GDM1 (cell line): ENCODE data around the gene TBC1D12.
"Not testable (repeated sequence)": the region's sequence is repeated elsewhere in the genome, so short reads cannot be mapped to it uniquely, and the experiment has no call there.

Experiments used
- DNase-seq: peaks from one replicate; lab custom pipeline; 2025; lab: John Stamatoyannopoulos, UW

Gene TBC1D12

GRCh38 chr10:94402204-94402842 is at the start of gene TBC1D12:
Gene TBC1D12, plus strand, starts transcription at chr10:94402541. Its CDS starts 73 bp downstream, at chr10:94402614.
- DNase-seq, result peak; percentile 78

- no peak for DNase-seq
Observed at GRCh38 chr10:94353336-94353735, 49.0 kb upstream of the TBC1D12 start.

- DNase-seq, result no peak
Observed at GRCh38 chr10:94355841-94356240, 46.5 kb upstream of the TBC1D12 start.

- DNase-seq, result no peak
Observed at GRCh38 chr10:94357193-94357592, 45.1 kb upstream of the TBC1D12 start.

DNA sequence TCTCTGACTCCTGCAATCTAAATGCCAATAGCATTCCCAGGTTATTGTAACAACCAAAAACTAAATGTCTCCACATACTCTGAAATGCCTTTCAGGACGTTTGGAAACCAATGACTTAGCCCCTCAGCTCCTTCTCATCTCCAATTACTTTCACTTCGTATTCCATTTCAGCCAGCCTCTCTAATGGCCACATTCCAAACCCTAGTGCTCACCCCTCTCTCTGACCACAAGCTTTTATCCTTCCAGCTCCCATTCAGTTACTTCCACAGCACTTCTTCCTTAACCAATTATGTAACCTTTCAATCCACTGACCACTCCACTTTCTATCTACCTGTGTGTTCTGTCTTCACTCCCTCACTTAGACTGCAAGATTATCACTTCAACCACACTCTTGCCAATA is 43.9 kb upstream of the TBC1D12 start:
- DNase-seq, result no peak

DNA sequence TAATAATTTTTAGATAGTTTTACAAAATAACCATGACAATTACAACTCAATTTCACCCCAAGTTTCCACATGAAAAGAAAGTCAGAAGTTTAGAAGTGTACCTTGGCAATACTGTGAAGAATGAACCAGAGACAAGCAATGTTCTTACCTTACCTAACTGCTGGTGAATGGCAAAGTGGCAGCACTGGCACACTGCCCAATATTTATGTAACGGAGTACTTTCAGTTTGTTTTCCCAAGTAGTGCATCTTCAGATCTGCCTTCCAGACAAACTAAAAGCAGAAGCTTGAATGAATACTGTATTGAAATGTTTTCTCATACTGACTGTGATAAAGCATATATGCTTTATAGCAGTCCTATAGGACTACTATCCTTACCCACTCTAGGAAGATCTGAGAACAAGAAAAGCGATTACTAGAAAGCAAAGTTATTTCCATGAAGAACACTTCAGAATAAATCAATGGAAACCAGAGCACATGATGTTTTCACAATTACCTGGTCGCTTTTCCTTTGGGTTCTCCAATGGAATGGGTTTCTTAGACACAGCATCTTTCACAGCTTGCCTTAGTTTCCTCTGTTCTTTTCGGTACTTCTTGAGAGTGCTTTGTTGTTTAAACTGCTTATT is 41.1 kb upstream of the TBC1D12 start:
- DNase-seq, result no peak

- DNase-seq, result peak; percentile 89
Observed at GRCh38 chr10:94362360-94363250, 39.7 kb upstream of the TBC1D12 start, which contains the start of gene NOC3L. Gene NOC3L, minus strand, starts transcription at chr10:94362939. Its CDS starts 101 bp downstream, at chr10:94362838.

DNA sequence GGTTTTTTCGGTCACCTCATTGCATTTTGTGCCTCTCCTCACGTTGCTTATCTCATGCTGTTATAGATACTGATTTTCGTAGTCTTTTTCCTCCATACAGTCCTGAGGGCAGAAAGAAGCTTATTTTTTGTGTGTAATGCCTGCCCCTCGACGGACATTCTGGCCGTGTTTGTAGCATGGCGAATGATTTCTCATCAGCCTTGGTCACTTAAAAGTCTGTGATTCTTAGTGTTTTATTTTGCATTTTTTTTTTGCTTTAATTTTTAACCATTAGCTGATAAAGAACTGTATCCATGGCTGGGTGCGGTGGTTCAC is 39.1 kb upstream of the TBC1D12 start:
- no peak for DNase-seq

- no peak for DNase-seq
Observed at GRCh38 chr10:94364482-94364881, 37.9 kb upstream of the TBC1D12 start.

GRCh38 chr10:94366382-94366781 is 36.0 kb upstream of the TBC1D12 start:
- DNase-seq, result no peak

DNA sequence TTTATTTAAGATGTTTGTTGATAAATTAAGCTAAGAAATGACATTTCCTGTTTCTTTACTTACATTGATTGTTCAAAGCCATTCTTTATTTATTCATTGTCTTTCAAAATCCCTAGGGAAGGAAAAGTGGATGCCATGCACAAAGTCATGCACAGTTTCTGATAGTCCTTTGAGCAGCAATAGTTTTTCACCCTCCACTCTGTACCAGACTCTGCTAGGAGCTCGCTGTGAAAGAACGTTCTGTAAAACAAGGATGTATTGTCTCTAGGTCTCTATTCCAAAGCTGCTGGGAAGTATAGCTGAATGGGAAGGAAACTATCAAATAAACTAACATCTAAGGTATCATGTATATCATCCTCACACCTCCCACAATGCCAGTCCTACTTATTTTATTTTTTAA is 31.8 kb upstream of the TBC1D12 start:
- DNase-seq, result no peak

- DNase-seq, result no peak
Observed at GRCh38 chr10:94375374-94375773, 27.0 kb upstream of the TBC1D12 start.

DNA sequence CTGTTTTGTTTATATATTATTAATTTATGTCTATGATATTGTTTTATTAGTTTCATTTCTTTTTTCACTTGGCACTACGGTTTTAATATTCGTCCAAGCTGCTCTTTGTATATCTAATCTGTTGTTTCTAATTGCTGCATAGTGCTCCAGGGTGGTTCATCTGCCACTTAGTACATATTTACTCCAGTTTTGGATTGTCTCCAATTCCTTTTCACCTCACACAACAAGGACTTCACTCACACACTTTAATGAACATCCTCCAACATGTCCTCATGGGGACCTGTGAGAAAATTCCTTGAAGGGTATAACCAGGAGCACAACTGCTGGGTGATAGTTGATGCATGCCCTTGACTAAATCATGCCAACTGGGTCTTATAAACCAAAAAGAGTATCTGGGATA is 25.5 kb upstream of the TBC1D12 start:
- no peak for DNase-seq

DNA sequence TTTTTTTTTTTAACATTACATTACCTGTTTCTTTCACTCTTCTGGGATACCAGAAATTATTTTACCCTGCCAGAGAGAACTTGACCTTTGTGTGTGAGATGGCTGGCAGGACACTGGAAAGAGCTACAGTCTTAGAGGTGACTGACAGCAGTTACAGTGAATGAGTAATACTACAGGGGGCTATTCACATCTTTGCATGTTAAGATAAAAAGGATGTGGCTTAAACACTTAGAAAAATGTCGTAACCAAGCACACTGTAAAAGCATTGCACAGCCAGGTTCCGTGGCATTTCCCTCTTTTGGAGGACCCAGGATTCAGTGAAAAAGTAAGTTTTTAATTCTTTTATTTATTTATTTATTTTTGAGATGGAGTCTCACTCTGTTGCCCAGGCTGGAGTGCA is 18.8 kb upstream of the TBC1D12 start:
- DNase-seq, result no peak

DNA sequence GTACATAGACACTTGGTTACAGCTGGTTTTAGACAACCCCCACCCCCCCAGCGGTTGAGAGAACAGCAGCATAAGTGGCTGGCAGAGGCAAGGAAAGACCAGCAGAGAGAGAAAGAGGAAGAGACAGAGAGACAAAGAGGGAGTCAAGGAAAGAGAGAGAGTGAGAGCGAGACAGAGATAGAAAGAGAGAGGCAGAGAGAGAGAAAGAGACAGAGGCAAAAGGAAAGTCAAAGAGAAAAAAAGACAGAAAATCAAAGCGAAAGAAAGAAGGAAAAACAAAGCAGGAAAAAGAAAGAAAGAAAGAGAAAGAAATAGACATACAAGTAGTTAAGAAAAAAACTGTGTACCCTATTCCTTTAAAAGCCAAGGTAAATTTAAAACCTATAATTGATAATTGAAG is 16.6 kb upstream of the TBC1D12 start:
- not testable (repeated sequence) for DNase-seq

DNA sequence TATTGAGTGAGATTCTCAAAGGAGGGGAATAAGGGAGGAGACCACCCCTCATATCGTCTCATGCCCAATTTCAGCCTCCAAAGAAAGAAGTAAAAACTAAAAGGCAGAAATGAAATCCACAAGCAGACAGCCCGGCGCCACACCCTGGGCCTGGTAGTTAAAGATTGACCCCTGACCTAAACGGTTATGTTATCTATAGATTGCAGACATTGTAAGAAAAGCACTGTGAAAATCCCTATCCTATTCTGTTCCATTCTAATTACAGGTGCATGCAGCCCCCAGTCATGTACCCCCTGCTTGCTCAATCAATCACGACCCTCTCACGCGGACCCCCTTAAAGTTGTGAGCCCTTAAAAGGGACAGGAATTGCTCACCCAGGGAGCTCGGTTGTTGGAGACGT is 10.2 kb upstream of the TBC1D12 start:
- not testable (repeated sequence) for DNase-seq

DNA sequence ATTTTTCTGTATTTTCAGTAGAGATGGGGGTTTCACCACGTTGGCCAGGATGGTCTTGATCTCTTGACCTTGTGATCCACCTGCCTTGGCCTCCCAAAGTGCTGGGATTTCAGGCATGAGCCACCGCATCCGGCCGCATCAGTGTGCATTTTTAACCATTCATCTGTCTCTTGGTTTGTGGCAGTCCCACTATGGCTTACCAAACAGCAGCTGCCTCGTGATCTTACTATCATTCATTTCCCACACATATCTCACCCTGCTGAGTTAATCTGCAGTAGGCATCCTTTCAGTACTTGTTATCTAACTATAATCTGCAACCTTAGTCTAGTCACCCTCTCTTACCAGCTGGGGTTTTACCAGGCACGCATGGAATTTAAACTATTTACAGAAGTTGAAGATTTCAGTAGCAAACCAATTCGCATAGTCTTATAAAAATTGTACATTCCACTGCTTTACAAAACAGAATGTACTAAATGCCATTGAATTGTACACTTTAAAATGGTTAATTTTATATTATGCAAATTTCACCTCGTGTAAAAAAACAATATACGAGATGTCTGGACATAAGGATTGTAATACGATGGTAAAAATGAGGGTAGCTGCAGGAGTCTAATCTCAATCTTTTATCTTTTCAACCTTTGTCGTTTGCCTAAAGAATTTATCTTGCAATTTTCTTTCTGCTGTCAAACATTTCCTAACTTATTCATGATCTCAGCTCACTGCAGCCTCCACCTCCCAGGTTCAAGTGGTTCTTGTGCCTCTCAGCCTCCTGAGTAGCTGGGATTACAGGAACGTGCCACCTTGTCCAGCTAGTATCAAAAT is 4.6 kb upstream of the TBC1D12 start:
- DNase-seq, result no peak

- no peak for DNase-seq
Observed at GRCh38 chr10:94398762-94399161, 3.6 kb upstream of the TBC1D12 start.

- DNase-seq, result no peak
Observed at GRCh38 chr10:94402843-94403379, 570 bp downstream of the TBC1D12 start.

GRCh38 chr10:94403380-94404213 is 1.3 kb downstream of the TBC1D12 start:
- peak; percentile 61 for DNase-seq

- DNase-seq, result no peak
Observed at GRCh38 chr10:94405406-94405805, 3.1 kb downstream of the TBC1D12 start.
